PFSK-1 (cell line): ENCODE results near the gene MT1X.

Experiments used
- FOXP2 ChIP-seq: optimal IDR thresholded peaks from 2 replicates; pipeline ENCODE3; 2011; ENCODE audit warnings: borderline replicate concordance, control low read depth, inconsistent platforms; ENCODE audit not compliant: insufficient read depth; ENCODE audit errors: extremely low read length, extremely low read depth
- POLR2AphosphoS5 ChIP-seq: IDR thresholded peaks from 2 replicates; pipeline ENCODE4 v1.6.1; 2012; ENCODE audit warnings: low read depth, mild to moderate bottlenecking, control low read depth, low read length, moderate library complexity
- REST ChIP-seq, 2 experiments: IDR thresholded peaks; 2 replicates each; pipeline versions ENCODE4 v1.6.1 to v1.8.0; 2011 to 2012; ENCODE audit warnings: low read depth in 2 of 2, low read length in 2 of 2, control low read depth in 1 of 2, inconsistent platforms in 1 of 2, mild to moderate bottlenecking in 1 of 2, moderate library complexity in 1 of 2; ENCODE audit not compliant: insufficient read depth in 1 of 2
- SIN3A ChIP-seq: IDR thresholded peaks from 2 replicates; pipeline ENCODE4 v1.6.1; 2012; ENCODE audit warnings: mild to moderate bottlenecking, low read length, moderate library complexity, borderline replicate concordance; ENCODE audit not compliant: insufficient read depth
- TAF1 ChIP-seq: IDR thresholded peaks from 2 replicates; pipeline ENCODE4 v1.6.1; 2012; ENCODE audit warnings: low read length, control low read depth, borderline replicate concordance; ENCODE audit not compliant: insufficient read depth

GRCh38 chr16:56726283-56726682, 44.0 kb downstream of the MT1X start:
- TF ChIP-seq TAF1 = no peak
- no peak for TF ChIP-seq POLR2AphosphoS5
- TF ChIP-seq SIN3A = no peak
- no peak for TF ChIP-seq REST (IDR thresholded peaks at IDR 0.05; ENCODE audit: insufficient read depth in 1 of 2, low read depth in 2 of 2, low read length in 2 of 2)
- no peak for TF ChIP-seq FOXP2
